Liver (tissue), 9 donors: Measurements from ENCODE around the gene PABPC1L. TPM values are rescaled to one million over a fixed set of nuclear protein-coding genes. Genes with fewer than 3 reads are reported as not detected.
"Not testable (repeated sequence)": the region's sequence is repeated elsewhere in the genome, so short reads cannot be mapped to it uniquely, and the experiment has no call there.

Experiments
- DNase-seq: peaks from one replicate; pipeline ENCODE4 v3.0.0-alpha.2; 2017; ENCODE audit warnings: low spot score
- H3K27ac ChIP-seq, 2 donors: one replicate each; pipeline ENCODE4 v1.7.0; 2013; ENCODE audit warnings: inconsistent platforms in 2 of 2, low read length in 2 of 2, control low read depth in 1 of 2, low read depth in 1 of 2, mild to moderate bottlenecking in 1 of 2
- H3K27me3 ChIP-seq, 4 donors: one replicate each; pipeline versions ENCODE4 v1.6.1 to v1.7.0; 2013; ENCODE audit warnings: low read length in 3 of 4, inconsistent platforms in 1 of 4, mild to moderate bottlenecking in 1 of 4, moderate library complexity in 1 of 4; ENCODE audit not compliant: control insufficient read depth in 4 of 4, insufficient read depth in 4 of 4
- H3K36me3 ChIP-seq, 4 donors: one replicate each; pipeline versions ENCODE4 v1.6.1 to v1.7.0; 2013; ENCODE audit warnings: low read length in 3 of 4, mild to moderate bottlenecking in 3 of 4, low read depth in 1 of 4, moderate library complexity in 1 of 4; ENCODE audit not compliant: control insufficient read depth in 4 of 4, insufficient read depth in 3 of 4
- H3K4me1 ChIP-seq, 4 donors: one replicate each; pipeline versions ENCODE4 v1.6.1 to v1.7.0; 2013; ENCODE audit warnings: low read length in 3 of 4, mild to moderate bottlenecking in 3 of 4, moderate library complexity in 1 of 4; ENCODE audit not compliant: control insufficient read depth in 4 of 4, insufficient read depth in 4 of 4
- H3K4me3 ChIP-seq, 3 donors: one replicate each; pipeline versions ENCODE4 v1.6.1 to v1.7.0; 2013; ENCODE audit warnings: low read length in 3 of 3, control low read depth in 1 of 3, low read depth in 1 of 3, mild to moderate bottlenecking in 1 of 3
- H3K9ac ChIP-seq, 2 donors: one replicate each; pipeline ENCODE4 v1.7.0; 2013; ENCODE audit warnings: low read length in 2 of 2, mild to moderate bottlenecking in 2 of 2, moderate library complexity in 2 of 2, control low read depth in 1 of 2, low read depth in 1 of 2
- H3K9me3 ChIP-seq, 4 donors: one replicate each; pipeline versions ENCODE4 v1.6.1 to v1.7.0; 2013; ENCODE audit warnings: low read length in 3 of 4; ENCODE audit not compliant: control insufficient read depth in 4 of 4
- ATF3 ChIP-seq: IDR thresholded peaks from 2 replicates; pipeline ENCODE4 v1.6.1; 2016; ENCODE audit warnings: antibody characterized with exemption
- EGR1 ChIP-seq, 2 donors: IDR thresholded peaks; 2 replicates each; pipeline ENCODE4 v1.6.1; 2016 to 2018; ENCODE audit warnings: antibody characterized with exemption in 2 of 2, low read depth in 2 of 2
- FOXA1 ChIP-seq: IDR thresholded peaks from 2 replicates; pipeline ENCODE4 v1.6.1; 2016; ENCODE audit warnings: antibody characterized with exemption
- FOXA2 ChIP-seq: IDR thresholded peaks from 2 replicates; pipeline ENCODE4 v1.6.1; 2016; ENCODE audit warnings: antibody characterized with exemption
- GABPA ChIP-seq, 2 donors: IDR thresholded peaks in 1 of 2; conservative IDR thresholded peaks in 1 of 2; 2 replicates each; pipeline ENCODE4 v1.6.1; 2016; ENCODE audit warnings: antibody characterized with exemption in 2 of 2, mild to moderate bottlenecking in 1 of 2, moderate library complexity in 1 of 2
- HNF4A ChIP-seq, 2 donors: conservative IDR thresholded peaks; 2 replicates each; pipeline ENCODE4 v1.6.1; 2016; ENCODE audit warnings: antibody characterized with exemption in 2 of 2, mild to moderate bottlenecking in 2 of 2
- JUND ChIP-seq, 2 donors: IDR thresholded peaks; 2 replicates each; pipeline ENCODE4 v1.6.1; 2016; ENCODE audit warnings: antibody characterized with exemption in 2 of 2
- MAX ChIP-seq: IDR thresholded peaks from 2 replicates; pipeline ENCODE4 v1.6.1; 2016; ENCODE audit warnings: antibody characterized with exemption
- NR2F2 ChIP-seq: IDR thresholded peaks from 2 replicates; pipeline ENCODE4 v1.6.1; 2016; ENCODE audit warnings: antibody characterized with exemption
- RAD21 ChIP-seq, 2 donors: IDR thresholded peaks; 2 replicates each; pipeline ENCODE4 v1.6.1; 2016; ENCODE audit warnings: antibody characterized with exemption in 2 of 2, mild to moderate bottlenecking in 2 of 2
- REST ChIP-seq: IDR thresholded peaks from 2 replicates; pipeline ENCODE4 v1.6.1; 2016; ENCODE audit warnings: antibody characterized with exemption, mild to moderate bottlenecking
- RXRA ChIP-seq, 2 donors: IDR thresholded peaks; 2 replicates each; pipeline ENCODE4 v1.6.1; 2017 to 2018; ENCODE audit warnings: antibody characterized with exemption in 2 of 2, mild to moderate bottlenecking in 1 of 2
- SP1 ChIP-seq: IDR thresholded peaks from 2 replicates; pipeline ENCODE4 v1.6.1; 2018; ENCODE audit warnings: antibody characterized with exemption, mild to moderate bottlenecking
- TAF1 ChIP-seq: conservative IDR thresholded peaks from 2 replicates; pipeline ENCODE4 v1.6.1; 2016; ENCODE audit warnings: antibody characterized with exemption, mild to moderate bottlenecking
- YY1 ChIP-seq: IDR thresholded peaks from 2 replicates; pipeline ENCODE4 v1.6.1; 2016; ENCODE audit warnings: antibody characterized with exemption, mild to moderate bottlenecking
- ZBTB33 ChIP-seq: IDR thresholded peaks from 2 replicates; pipeline ENCODE4 v1.6.1; 2016; ENCODE audit warnings: antibody characterized with exemption
- WGBS: extraction: QIAGEN DNeasy Blood & Tissue Kit; methylation state at CpG from one replicate; pipeline ENCODE4 v1.1.7; 2013; 5-methylcytosine and 5-hydroxymethylcytosine counted together
- polyA plus RNA-seq, 2 donors: library from polyadenylated mRNA; stranded (reverse) in 1 of 2; unstranded in 1 of 2; fragments of 200-250 nt in 1 of 2; fragments of >200 nt in 1 of 2; fragmentation: Nextera tagmentation in 1 of 2; extraction: Ambion mirVana in 1 of 2; gene quantifications; one replicate each; pipeline versions ENCODE4 v1.2.1 to v1.2.3, GENCODE V29; 2013 to 2015
- total RNA-seq, 2 donors: library from RNA; depleted of rRNA; stranded (reverse); fragments of >200 nt; gene quantifications; one replicate each; pipeline ENCODE4 v1.2.3, GENCODE V29; 2014
- donor health status: healthy.
- donor health status: healthy.
- donor health status: healthy.
- donor health status: healthy.
- donor health status: healthy.

PABPC1L gene
- total and polyA plus RNA-seq, 4 donors: 4.7 to 21.0 (median 10.9) TPM

- Histone ChIP-seq H3K9ac (no peak overlapping the region), H3K27ac (no peak overlapping the region), H3K36me3 (no peaks in the 10 kb centered on the region), H3K27me3 (no peaks in the 10 kb centered on the region), H3K9me3 (no peaks in the 10 kb centered on the region), H3K4me3 (no peak overlapping the region), H3K4me1 (no peaks in the 10 kb centered on the region)
- no peak for TF ChIP-seq REST
- TF ChIP-seq NR2F2: no peak
- no peak for TF ChIP-seq FOXA1
- no peak for TF ChIP-seq ZBTB33
- TF ChIP-seq YY1: no peak
- TF ChIP-seq MAX: no peak
- TF ChIP-seq RXRA (IDR thresholded peaks at IDR 0.05): no peak
- no peak for TF ChIP-seq FOXA2
- TF ChIP-seq TAF1: no peak
- TF ChIP-seq JUND (IDR thresholded peaks at IDR 0.05): no peak
- 64% methylated on average over 8 of the region's 8 CpGs for WGBS
- no peak for DNase-seq
Measured at GRCh38 chr20:44866703-44867335, 43.0 kb upstream of the PABPC1L start.

GRCh38 chr20:44869471-44869870 is 40.4 kb upstream of the PABPC1L start:
- no peak for DNase-seq
- Histone ChIP-seq H3K27ac (no peak overlapping the region), H3K4me1 (no peaks in the 10 kb centered on the region), H3K4me3 (no peak overlapping the region), H3K9me3 (no peaks in the 10 kb centered on the region), H3K36me3 (no peaks in the 10 kb centered on the region), H3K27me3 (no peaks in the 10 kb centered on the region), H3K9ac (no peak overlapping the region)
- TF ChIP-seq TAF1: no peak
- no peak for TF ChIP-seq RXRA (IDR thresholded peaks at IDR 0.05)
- no peak for TF ChIP-seq JUND (IDR thresholded peaks at IDR 0.05)
- TF ChIP-seq RAD21 (IDR thresholded peaks at IDR 0.05): no peak
- no peak for TF ChIP-seq YY1
- TF ChIP-seq HNF4A (conservative IDR thresholded peaks at IDR 0.05): no peak
- TF ChIP-seq FOXA1: no peak
- TF ChIP-seq MAX: no peak
- TF ChIP-seq FOXA2: no peak
- TF ChIP-seq ZBTB33: no peak
- no peak for TF ChIP-seq GABPA (IDR thresholded peaks at IDR 0.05 in 1 of 2, conservative IDR thresholded peaks at IDR 0.05 in 1 of 2)
- no peak for TF ChIP-seq SP1
- no peak for TF ChIP-seq NR2F2
- no peak for TF ChIP-seq ATF3
- TF ChIP-seq EGR1 (IDR thresholded peaks at IDR 0.05; ENCODE audit: low read depth in 2 of 2): no peak
- TF ChIP-seq REST: no peak
- 82% methylated on average over 5 of the region's 5 CpGs for WGBS

GRCh38 chr20:44882360-44882759 is 27.5 kb upstream of the PABPC1L start:
- H3K27ac ChIP-seq, DNase-seq, H3K9me3 ChIP-seq, H3K4me3 ChIP-seq, H3K36me3 ChIP-seq, H3K9ac ChIP-seq, H3K27me3 ChIP-seq: not testable (repeated sequence)
- WGBS: 90% methylated on average over 4 of the region's 4 CpGs
- peaks cover 8 to 20% (median 10%) of the 10 kb centered on the region in 4 donors for H3K4me1 ChIP-seq
